GM12892 (cell line): Measurements from ENCODE around the gene DDO.

Source experiments
- POLR2A ChIP-seq: IDR thresholded peaks from 2 replicates; pipeline ENCODE4 v1.6.1; 2011; ENCODE audit warnings: low read depth, low read length, control low read depth
- TAF1 ChIP-seq: IDR thresholded peaks from 2 replicates; pipeline ENCODE4 v1.6.1; 2011; ENCODE audit warnings: low read depth, mild to moderate bottlenecking, control low read depth, low read length, borderline replicate concordance

DNA sequence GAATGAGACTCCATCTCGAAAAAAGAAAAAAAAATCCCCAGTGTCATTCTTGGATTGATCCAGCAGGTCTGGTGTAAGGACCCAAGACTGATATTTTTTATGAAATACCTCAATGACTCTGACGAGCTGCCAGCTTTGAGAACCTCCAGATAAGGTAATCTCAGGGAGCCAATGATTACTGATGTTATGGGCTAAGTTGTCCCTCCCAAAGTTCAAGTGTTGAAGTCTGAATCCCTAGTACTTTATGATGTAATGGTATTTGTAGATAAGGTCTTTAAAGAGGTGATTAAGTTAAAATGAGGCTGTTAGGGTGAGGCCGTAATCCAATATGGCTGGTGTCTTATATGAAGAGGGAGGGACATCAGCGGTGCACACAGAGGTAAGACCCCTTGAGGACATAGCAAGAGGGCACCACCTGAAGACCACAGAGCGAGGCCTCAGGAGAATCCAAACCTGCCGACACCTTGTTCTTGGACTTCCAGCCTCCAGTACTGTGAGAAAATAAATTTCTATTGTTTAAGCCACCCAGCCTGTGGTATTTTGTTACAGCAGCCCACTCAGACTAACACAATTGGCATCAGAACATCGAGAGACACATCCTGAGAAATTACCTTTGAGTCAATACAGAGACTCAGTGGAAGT is 19.7 kb upstream of the DDO start:
- TF ChIP-seq POLR2A (no peak), TAF1 (no peak)
